ENCODE results near the gene ANTXR1. TPM values are rescaled to one million over a fixed set of nuclear protein-coding genes. Genes with fewer than 3 reads are reported as not detected.

The ANTXR1 gene
- total RNA-seq, 4 donors from 2014 or later, result 52.8 to 116 (median 98.9) TPM

DNA sequence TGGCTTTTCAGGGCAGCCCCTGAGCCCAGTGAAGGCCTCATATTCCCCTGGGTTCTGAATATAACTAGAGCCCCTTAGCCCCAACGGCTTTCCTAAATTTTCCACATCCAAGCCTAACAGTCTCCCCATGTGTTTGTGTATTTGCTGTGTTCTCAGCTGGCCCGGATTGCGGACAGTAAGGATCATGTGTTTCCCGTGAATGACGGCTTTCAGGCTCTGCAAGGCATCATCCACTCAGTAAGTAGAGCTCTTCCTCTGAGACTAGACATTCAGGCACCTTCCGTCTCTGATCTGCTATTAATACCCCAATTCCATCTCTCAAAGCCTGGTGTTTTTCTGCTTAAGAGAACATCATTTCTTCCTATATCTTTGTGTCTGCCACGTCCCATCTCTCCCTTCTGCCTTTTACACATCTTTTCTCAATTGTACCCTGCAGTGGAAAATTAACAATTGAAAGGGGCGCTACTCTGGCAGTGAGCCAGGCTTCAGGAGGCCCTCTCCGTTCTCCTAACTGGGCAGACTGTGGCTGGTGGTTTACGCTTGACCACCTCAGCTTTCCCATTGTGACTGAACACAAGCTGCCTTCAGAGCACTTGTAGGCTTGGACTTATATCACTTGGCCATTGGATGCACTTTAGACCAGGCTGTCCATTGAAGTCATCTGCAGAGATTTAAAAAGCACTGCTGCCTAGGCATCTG is 64.4 kb downstream of the ANTXR1 start:
- WGBS, 2 donors (ENCODE audit: low coverage in 1 of 2), result 81 to 82% methylated on average over 7 to 8 of the region's 10 CpGs
- Histone ChIP-seq H3K4me1 (peaks cover 2 to 64% (median 5%) of the 10 kb centered on the region in 3 donors), H3K9me3 (no peaks in the 10 kb centered on the region), H3K27me3 (no peaks in the 10 kb centered on the region), H3K4me3 (no peak overlapping the region), H3K27ac (peak overlapping the region in 3 of 4 donors; percentile 41 to 65 (median 59)), H3K36me3 (peaks cover 0 to 52% of the 10 kb centered on the region in 2 donors)
- TF ChIP-seq POLR2A (IDR thresholded peaks at IDR 0.05), result no peak
- no peak for TF ChIP-seq EP300 (IDR thresholded peaks at IDR 0.05)
- TF ChIP-seq, protein P1, sequence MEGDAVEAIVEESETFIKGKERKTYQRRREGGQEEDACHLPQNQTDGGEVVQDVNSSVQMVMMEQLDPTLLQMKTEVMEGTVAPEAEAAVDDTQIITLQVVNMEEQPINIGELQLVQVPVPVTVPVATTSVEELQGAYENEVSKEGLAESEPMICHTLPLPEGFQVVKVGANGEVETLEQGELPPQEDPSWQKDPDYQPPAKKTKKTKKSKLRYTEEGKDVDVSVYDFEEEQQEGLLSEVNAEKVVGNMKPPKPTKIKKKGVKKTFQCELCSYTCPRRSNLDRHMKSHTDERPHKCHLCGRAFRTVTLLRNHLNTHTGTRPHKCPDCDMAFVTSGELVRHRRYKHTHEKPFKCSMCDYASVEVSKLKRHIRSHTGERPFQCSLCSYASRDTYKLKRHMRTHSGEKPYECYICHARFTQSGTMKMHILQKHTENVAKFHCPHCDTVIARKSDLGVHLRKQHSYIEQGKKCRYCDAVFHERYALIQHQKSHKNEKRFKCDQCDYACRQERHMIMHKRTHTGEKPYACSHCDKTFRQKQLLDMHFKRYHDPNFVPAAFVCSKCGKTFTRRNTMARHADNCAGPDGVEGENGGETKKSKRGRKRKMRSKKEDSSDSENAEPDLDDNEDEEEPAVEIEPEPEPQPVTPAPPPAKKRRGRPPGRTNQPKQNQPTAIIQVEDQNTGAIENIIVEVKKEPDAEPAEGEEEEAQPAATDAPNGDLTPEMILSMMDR (IDR thresholded peaks at IDR 0.05), result no peak
- no peak for TF ChIP-seq POLR2AphosphoS5 (IDR thresholded peaks at IDR 0.05)
- no peak for ATAC-seq

DNA sequence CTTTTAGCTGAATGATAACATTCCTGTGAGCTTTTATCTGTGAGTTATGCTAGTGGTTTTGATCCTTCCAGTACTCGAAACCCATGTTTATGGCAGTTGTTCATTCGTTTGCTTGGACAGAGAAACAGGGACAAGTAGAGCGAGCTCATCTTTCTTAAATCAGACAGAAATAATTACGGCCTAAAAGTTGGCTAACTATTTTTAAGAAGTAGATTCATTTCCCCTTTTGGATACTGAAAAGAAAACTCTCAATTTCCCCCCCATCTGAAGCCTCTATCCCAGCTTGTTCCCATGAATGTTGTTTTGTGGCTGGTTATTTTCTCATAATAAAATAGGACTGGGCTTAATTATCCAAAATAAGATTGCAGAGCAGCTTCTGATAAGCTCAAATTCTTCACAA is 67.1 kb downstream of the ANTXR1 start:
- H3K4me3 ChIP-seq, result no peak overlapping the region
- H3K4me1 ChIP-seq, result peaks cover 6 to 57% (median 14%) of the 10 kb centered on the region in 3 donors
- H3K36me3 ChIP-seq, result peaks cover 0 to 52% of the 10 kb centered on the region in 2 donors
- H3K27ac ChIP-seq, result peak overlapping the region in 2 of 4 donors; percentile 18 to 38
- no peaks in the 10 kb centered on the region for H3K9me3 ChIP-seq
- WGBS, 2 donors (ENCODE audit: low coverage in 1 of 2), result 77 to 87% methylated on average over 4 of the region's 4 CpGs
- ATAC-seq, result no peak
- no peaks in the 10 kb centered on the region for H3K27me3 ChIP-seq
- TF ChIP-seq, protein P1 (IDR thresholded peaks at IDR 0.05), result no peak
- TF ChIP-seq POLR2A (IDR thresholded peaks at IDR 0.05), result no peak
- no peak for TF ChIP-seq POLR2AphosphoS5 (IDR thresholded peaks at IDR 0.05)
- no peak for TF ChIP-seq EP300 (IDR thresholded peaks at IDR 0.05)

DNA sequence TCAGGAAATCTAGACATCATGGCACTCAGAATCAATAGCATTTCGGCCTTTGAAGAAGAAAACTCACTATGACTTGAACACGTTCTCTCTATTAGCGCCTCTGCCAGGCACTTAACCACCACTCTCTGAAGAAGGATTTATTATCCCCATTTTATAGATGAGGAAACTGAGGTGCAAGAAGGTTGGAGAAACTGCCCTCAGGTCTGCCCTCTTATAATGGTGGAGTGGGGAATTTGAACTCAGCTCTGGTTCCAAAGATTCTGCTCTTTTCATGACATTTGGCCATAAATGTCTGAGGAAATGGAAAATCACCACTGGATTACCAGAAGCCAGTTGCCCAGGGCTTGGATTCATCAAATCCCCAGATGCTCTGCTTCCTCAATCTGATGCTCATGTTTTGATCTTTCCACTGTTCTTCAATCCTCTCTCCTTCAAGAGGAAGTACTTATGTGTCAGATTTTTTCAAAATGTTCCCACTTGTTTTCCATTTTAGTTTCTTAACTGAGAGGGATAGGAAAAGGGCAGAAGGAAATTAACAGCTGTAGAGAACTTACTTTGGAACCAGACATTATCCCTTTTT is 68.1 kb downstream of the ANTXR1 start:
- 96 to 100% methylated on average over 3 of the region's 3 CpGs for whole genome bisulfite sequencing, 2 donors (ENCODE audit: low coverage in 1 of 2)
- Histone ChIP-seq H3K9me3 (no peaks in the 10 kb centered on the region), H3K36me3 (peaks cover 0 to 44% of the 10 kb centered on the region in 2 donors), H3K27me3 (no peaks in the 10 kb centered on the region), H3K4me1 (peaks cover 6 to 56% (median 14%) of the 10 kb centered on the region in 3 donors), H3K4me3 (no peak overlapping the region), H3K27ac (peak overlapping the region in 2 of 4 donors; percentile 38 to 70)
- no peak for TF ChIP-seq POLR2A (IDR thresholded peaks at IDR 0.05)
- TF ChIP-seq, protein P1 (IDR thresholded peaks at IDR 0.05), result no peak
- TF ChIP-seq EP300 (IDR thresholded peaks at IDR 0.05), result no peak
- TF ChIP-seq POLR2AphosphoS5 (IDR thresholded peaks at IDR 0.05), result no peak
- ATAC-seq, result no peak

DNA sequence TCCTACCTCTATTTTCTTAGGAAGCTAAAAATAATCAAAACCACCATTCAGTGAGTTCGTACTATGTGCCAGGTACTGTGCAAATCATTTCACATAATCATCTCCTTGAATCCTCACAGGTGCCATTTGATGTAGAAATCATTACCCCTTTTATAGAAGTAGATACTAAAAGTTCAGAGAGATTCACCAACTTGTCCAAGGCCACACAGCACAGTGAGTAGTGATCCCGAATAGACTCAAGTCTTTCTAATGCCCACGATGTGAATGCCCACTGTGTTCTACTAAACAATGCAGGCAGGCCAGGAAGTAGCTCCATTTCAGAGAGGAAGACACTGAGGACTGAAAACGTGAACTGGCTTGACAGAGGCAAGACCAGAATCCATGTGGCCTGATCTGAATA is 68.8 kb downstream of the ANTXR1 start:
- H3K4me1 ChIP-seq, result peaks cover 6 to 54% (median 14%) of the 10 kb centered on the region in 3 donors
- ATAC-seq, result no peak
- peak overlapping the region in 3 of 4 donors; percentile 65 to 70 (median 68) for H3K27ac ChIP-seq
- H3K36me3 ChIP-seq, result peaks cover 0 to 40% of the 10 kb centered on the region in 2 donors
- no peak overlapping the region for H3K4me3 ChIP-seq
- TF ChIP-seq POLR2A (IDR thresholded peaks at IDR 0.05) (no peak), POLR2AphosphoS5 (IDR thresholded peaks at IDR 0.05) (no peak)
- TF ChIP-seq, protein P1 (IDR thresholded peaks at IDR 0.05), result no peak
- H3K9me3 ChIP-seq, result no peaks in the 10 kb centered on the region
- H3K27me3 ChIP-seq, result no peaks in the 10 kb centered on the region
- 73 to 80% methylated on average over 2 of the region's 4 CpGs for WGBS, 2 donors (ENCODE audit: low coverage in 1 of 2)

Data from gastroesophageal sphincter (tissue), 4 donors.